Pancreas (tissue), 10 donors: ENCODE measurements around the gene INCENP. TPM values are rescaled to one million over a fixed set of nuclear protein-coding genes. Genes with fewer than 3 reads are reported as not detected.

Experiments
- ATAC-seq, 4 donors: fragments of 200-7000 bp; cut with Tn5 transposase; one replicate each; pipeline versions ENCODE4 v1.8.0 to v1.9.1; 2020; ENCODE audit warnings: mild to moderate bottlenecking in 4 of 4, moderate library complexity in 4 of 4
- DNase-seq, 6 donors: peaks; one replicate each; pipeline ENCODE4 v3.0.0-alpha.2; 2020
- FAIRE-seq: peaks from 2 replicates; lab custom pipeline; 2012; peaks lifted over from hg19 to GRCh38; lab: Jason Lieb, UNC
- H3K27ac ChIP-seq, 4 donors: fragments of 200-600 bp; sonication (generic); 1 replicate in 3 of 4; 2 replicates in 1 of 4; pipeline versions ENCODE4 v1.5.0 to v1.8.0; 2020
- H3K27me3 ChIP-seq, 4 donors: fragments of 200-600 bp; one replicate each; pipeline ENCODE4 v1.8.0; 2021
- H3K36me3 ChIP-seq, 3 donors: fragments of 200-600 bp; sonication (generic) in 1 of 3; one replicate each; pipeline versions ENCODE4 v1.5.0 to v1.8.0; 2020 to 2021
- H3K4me1 ChIP-seq, 3 donors: fragments of 200-600 bp; one replicate each; pipeline ENCODE4 v1.8.0; 2021
- H3K4me3 ChIP-seq, 4 donors: fragments of 200-600 bp; sonication (generic) in 2 of 4; one replicate each; pipeline versions ENCODE4 v1.5.0 to v1.8.0; 2020 to 2021
- H3K9me3 ChIP-seq, 4 donors: fragments of 200-600 bp; one replicate each; pipeline ENCODE4 v1.8.0; 2021
- WGBS, 2 donors: extraction: QIAGEN DNeasy Blood & Tissue Kit; methylation state at CpG; one replicate each; pipeline ENCODE4 v1.1.7; 2013; 5-methylcytosine and 5-hydroxymethylcytosine counted together
- intact Hi-C, 3 donors: fragments of 100-400 bp; cut with DNase I; formaldehyde crosslinking; loops; one replicate each; pipeline versions ENCODE4 v1.11.1 to v1.14.2; 2022
- polyA plus RNA-seq, 2 donors: library from polyadenylated mRNA; stranded (reverse); fragments of 200-250 nt; gene quantifications; one replicate each; pipeline ENCODE4 v1.2.3, GENCODE V29; 2013
- total RNA-seq, 6 donors: library from RNA; stranded (reverse); fragmentation: NEBNext Ultra II Directional in 4 of 6; extraction: Animal tissue kit (Norgen Biotek cat#: 25700) in 4 of 6; gene quantifications; one replicate each; pipeline versions ENCODE4 v1.2.1 to v1.2.4, GENCODE V29; 2021 to 2023
- TF ChIP-seq, protein P1 (sequence below), 4 donors: fragments of 200-600 bp; sonication (generic) in 3 of 4; IDR thresholded peaks; one replicate each; pipeline versions ENCODE4 v1.5.0 to v1.8.0; 2021; ENCODE audit warnings: antibody characterized with exemption in 4 of 4
- donor health status: healthy with polysubstance abuse.
- donor health status: DM: no; HTN: no; CAD: no; lungs with moderate emphysema.
- donor health status: DM: no; HTN: no; CAD: no.
- donor health status: control.
- donor health status: control.
- donor health status: Bipolar disorder and iron deficiency.
- donor health status: DM: yes; HTN: yes; CAD: no.
- donor health status: DM: no; HTN: no; CAD: no.
- donor health status: DM: no; HTN: no; CAD: no.
- donor health status: DM: yes; HTN: yes; CAD: no.

Gene INCENP
- total and polyA plus RNA-seq, 8 donors: 3.7 to 15.0 (median 7.0) TPM

DNA sequence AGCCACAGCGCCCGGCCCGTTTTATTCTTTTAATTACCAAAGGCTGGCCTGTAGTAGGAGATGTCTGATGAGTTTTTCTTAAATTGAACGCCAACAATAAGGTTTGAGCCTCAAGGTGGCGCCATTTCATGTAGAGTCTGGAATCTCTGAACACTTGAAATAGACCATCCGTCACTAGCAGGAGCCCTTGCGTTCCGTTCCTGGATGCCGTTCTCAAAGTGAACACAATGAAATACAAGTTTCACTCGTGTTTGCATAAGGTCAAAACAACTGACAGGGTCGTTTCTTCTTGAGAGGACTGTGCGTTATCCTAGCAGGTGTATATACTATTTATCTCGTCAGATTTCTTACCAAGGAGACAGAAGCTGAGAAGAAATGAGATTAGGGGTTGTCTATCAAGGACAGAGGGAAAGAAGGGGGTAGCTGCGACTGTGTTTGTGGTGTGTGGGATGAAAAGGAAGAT lies 47.5 kb downstream of the INCENP start:
- H3K27ac ChIP-seq: no peak overlapping the region
- no peak for FAIRE-seq
- intact Hi-C loops: loop anchor here in 1 of 3 donors (10.0 kb wide), 2 partner anchors 144 to 204 kb away; no protein-coding TSS in a partner anchor

DNA sequence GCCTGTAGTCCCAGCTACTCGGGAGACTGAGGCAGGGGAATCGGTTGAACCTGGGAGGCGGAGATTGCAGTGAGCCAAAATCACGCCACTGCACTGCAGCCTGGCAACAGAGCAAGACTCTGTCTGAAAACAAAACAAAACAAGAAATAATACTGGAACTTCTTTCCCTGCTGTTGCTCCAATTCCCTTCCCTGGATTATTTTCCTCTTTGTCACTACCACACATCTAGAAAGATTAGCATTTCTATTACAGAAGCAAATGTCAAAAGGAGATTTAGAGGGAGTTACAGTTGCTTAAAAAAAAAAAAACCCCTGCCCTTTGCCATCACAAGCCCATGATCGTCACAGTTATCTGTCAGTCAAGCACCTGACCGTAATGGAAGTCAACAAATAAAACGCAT lies 48.5 kb downstream of the INCENP start:
- ATAC-seq (no peak), FAIRE-seq (no peak), DNase-seq (no peak)
- H3K36me3 ChIP-seq: no peaks in the 10 kb centered on the region
- TF ChIP-seq, protein P1, sequence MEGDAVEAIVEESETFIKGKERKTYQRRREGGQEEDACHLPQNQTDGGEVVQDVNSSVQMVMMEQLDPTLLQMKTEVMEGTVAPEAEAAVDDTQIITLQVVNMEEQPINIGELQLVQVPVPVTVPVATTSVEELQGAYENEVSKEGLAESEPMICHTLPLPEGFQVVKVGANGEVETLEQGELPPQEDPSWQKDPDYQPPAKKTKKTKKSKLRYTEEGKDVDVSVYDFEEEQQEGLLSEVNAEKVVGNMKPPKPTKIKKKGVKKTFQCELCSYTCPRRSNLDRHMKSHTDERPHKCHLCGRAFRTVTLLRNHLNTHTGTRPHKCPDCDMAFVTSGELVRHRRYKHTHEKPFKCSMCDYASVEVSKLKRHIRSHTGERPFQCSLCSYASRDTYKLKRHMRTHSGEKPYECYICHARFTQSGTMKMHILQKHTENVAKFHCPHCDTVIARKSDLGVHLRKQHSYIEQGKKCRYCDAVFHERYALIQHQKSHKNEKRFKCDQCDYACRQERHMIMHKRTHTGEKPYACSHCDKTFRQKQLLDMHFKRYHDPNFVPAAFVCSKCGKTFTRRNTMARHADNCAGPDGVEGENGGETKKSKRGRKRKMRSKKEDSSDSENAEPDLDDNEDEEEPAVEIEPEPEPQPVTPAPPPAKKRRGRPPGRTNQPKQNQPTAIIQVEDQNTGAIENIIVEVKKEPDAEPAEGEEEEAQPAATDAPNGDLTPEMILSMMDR (IDR thresholded peaks at IDR 0.05): no peak
- WGBS, 2 donors: 44 to 47% methylated on average over 7 of the region's 7 CpGs
- H3K9me3 ChIP-seq: no peaks in the 10 kb centered on the region
- no peak overlapping the region for H3K27ac ChIP-seq
- no peak overlapping the region for H3K4me3 ChIP-seq
- intact Hi-C loops: loop anchor here in 1 of 3 donors (10.0 kb wide), 2 partner anchors 143 to 203 kb away; no protein-coding TSS in a partner anchor
- H3K27me3 ChIP-seq: no peaks in the 10 kb centered on the region
- no peaks in the 10 kb centered on the region for H3K4me1 ChIP-seq

More for the DNA sequence above, 47.5 kb downstream of the INCENP start:
- ATAC-seq (peak; percentile 76 to 97 (median 94)), DNase-seq (peak in 5 of 6 donors; percentile 55 to 81 (median 68))
- H3K4me3 ChIP-seq: no peak overlapping the region
- 2% methylated on average over 14 of the region's 14 CpGs for WGBS, 2 donors
- no peaks in the 10 kb centered on the region for H3K36me3 ChIP-seq
- no peaks in the 10 kb centered on the region for H3K4me1 ChIP-seq
- no peaks in the 10 kb centered on the region for H3K9me3 ChIP-seq
- TF ChIP-seq, protein P1 (IDR thresholded peaks at IDR 0.05): peak; percentile 29 to 66 (median 49)
- no peaks in the 10 kb centered on the region for H3K27me3 ChIP-seq

DNA sequence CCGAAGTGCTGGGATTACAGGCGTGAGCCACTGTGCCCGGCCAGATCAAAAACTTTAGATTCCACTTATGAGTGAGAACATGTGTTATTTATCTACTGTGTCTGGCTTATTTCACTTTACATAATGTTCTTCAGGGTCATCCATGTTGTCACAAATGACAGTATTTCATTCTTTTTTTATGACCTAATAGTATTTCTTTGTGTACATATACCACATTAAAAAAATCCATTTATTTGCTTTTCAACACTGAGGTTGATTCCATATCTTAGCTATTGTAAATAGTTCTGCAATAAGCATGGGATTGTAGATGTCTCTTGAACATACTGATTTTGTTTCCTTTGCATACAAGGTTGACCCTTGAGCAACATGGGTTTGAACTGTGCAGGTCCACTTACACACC lies 53.0 kb downstream of the INCENP start:
- H3K9me3 ChIP-seq: no peaks in the 10 kb centered on the region
- no peaks in the 10 kb centered on the region for H3K4me1 ChIP-seq
- H3K27ac ChIP-seq: no peak overlapping the region
- peaks cover 0 to 6% (median 0%) of the 10 kb centered on the region in 4 donors for H3K27me3 ChIP-seq
- WGBS, 2 donors: 76 to 80% methylated on average over 3 of the region's 3 CpGs
- DNase-seq (no peak), FAIRE-seq (no peak), ATAC-seq (no peak)
- H3K4me3 ChIP-seq: no peak overlapping the region
- TF ChIP-seq, protein P1 (IDR thresholded peaks at IDR 0.05): no peak
- H3K36me3 ChIP-seq: no peaks in the 10 kb centered on the region
- intact Hi-C loops: loop anchor here in 1 of 3 donors (10.0 kb wide), 2 partner anchors 138 to 198 kb away; no protein-coding TSS in a partner anchor

DNA sequence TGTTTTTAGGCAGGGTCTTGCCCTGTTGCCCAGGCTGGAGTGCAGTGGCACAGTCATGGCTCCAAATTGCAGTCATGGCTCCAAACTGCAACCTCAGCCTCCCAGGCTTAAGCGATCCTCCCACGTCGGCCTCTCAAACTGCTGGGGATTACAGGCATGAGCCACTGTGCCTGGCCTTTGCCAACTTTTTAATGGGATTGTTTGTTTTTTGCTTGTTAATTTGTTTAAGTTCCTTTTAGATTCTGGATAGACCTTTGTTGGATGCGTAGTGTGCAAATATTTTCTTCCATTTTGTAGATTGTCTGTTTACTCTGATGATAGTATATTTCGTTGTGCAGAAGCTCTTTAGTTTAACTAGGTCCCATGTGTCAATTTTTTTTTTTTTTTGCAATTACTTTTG lies 56.2 kb downstream of the INCENP start:
- 73 to 82% methylated on average over 5 of the region's 5 CpGs for WGBS, 2 donors
- Histone ChIP-seq H3K27me3 (peaks cover 0 to 6% (median 0%) of the 10 kb centered on the region in 4 donors), H3K9me3 (no peaks in the 10 kb centered on the region), H3K36me3 (no peaks in the 10 kb centered on the region), H3K27ac (no peak overlapping the region), H3K4me1 (no peaks in the 10 kb centered on the region), H3K4me3 (no peak overlapping the region)
- intact Hi-C loops: loop anchor here in 1 of 3 donors (10.0 kb wide), 2 partner anchors 135 to 195 kb away; no protein-coding TSS in a partner anchor
- DNase-seq (no peak), ATAC-seq (no peak), FAIRE-seq (no peak)
- TF ChIP-seq, protein P1 (IDR thresholded peaks at IDR 0.05): no peak

DNA sequence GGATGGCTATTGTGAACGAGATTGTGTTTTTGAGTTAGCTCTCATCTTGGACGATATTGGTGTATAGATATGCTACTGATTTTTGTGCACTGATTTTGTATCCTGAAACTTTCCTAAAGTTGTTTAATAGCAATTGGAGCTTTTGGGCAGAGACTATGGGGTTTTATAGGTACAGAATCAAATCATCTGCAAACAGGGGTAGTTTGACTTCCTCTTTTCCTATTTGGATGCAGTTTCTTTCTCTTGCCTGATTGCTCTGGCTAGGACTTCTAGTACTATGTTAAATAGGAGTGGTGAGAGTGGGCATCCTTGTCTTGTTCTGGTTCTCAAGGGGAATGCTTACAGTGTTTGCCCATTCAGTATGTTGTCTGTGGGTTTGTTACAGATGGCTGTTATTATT lies 57.3 kb downstream of the INCENP start:
- no peaks in the 10 kb centered on the region for H3K36me3 ChIP-seq
- no peak for ATAC-seq

More for the DNA sequence above, 57.3 kb downstream of the INCENP start:
- no peaks in the 10 kb centered on the region for H3K4me1 ChIP-seq
- WGBS, 2 donors: 77 to 90% methylated on average over 2 of the region's 2 CpGs
- H3K27me3 ChIP-seq: peaks cover 0 to 6% (median 0%) of the 10 kb centered on the region in 4 donors
- no peak for DNase-seq
- intact Hi-C loops: no loop called here
- H3K4me3 ChIP-seq: no peak overlapping the region
- H3K9me3 ChIP-seq: no peaks in the 10 kb centered on the region
- TF ChIP-seq, protein P1 (IDR thresholded peaks at IDR 0.05): no peak
- FAIRE-seq: no peak
- H3K27ac ChIP-seq: no peak overlapping the region
